ENCODE data around the gene MXRA8.

Gene MXRA8

GRCh38 chr1:1306070-1306660 lies 52.2 kb downstream of the MXRA8 start:
- DNase-seq: no peak

- peak; percentile 53 for DNase-seq
These were observed 52.9 kb downstream of the MXRA8 start for GRCh38 chr1:1305300-1306069.

GRCh38 chr1:1304331-1305299 lies 53.7 kb downstream of the MXRA8 start:
- no peak for DNase-seq

GRCh38 chr1:1303736-1304135 lies 54.6 kb downstream of the MXRA8 start:
- no peak for DNase-seq

GRCh38 chr1:1302951-1303509 lies 55.3 kb downstream of the MXRA8 start:
- DNase-seq: no peak
